ENCODE results near the gene STT3B.

Gene STT3B

GRCh38 chr3:31521468-31521867, 11.3 kb upstream of the STT3B start:
- no peak for DNase-seq (ENCODE audit: low read depth in 2 of 2)

- no peak for DNase-seq (ENCODE audit: low read depth in 2 of 2)
Observed at GRCh38 chr3:31522152-31522551, 10.6 kb upstream of the STT3B start.

- no peak for DNase-seq (ENCODE audit: low read depth in 2 of 2)
Observed at GRCh38 chr3:31523543-31523942, 9.2 kb upstream of the STT3B start.

GRCh38 chr3:31525532-31525931, 7.2 kb upstream of the STT3B start:
- no peak for DNase-seq (ENCODE audit: low read depth in 2 of 2)

GRCh38 chr3:31529421-31529820, 3.3 kb upstream of the STT3B start:
- no peak for DNase-seq (ENCODE audit: low read depth in 2 of 2)

GRCh38 chr3:31530039-31530959, 2.4 kb upstream of the STT3B start:
- DNase-seq (ENCODE audit: low read depth in 2 of 2) = no peak

GRCh38 chr3:31530960-31531335, 1.8 kb upstream of the STT3B start:
- no peak for DNase-seq (ENCODE audit: low read depth in 2 of 2)

GRCh38 chr3:31531452-31531991, 1.2 kb upstream of the STT3B start:
- DNase-seq (ENCODE audit: low read depth in 2 of 2) = no peak

GRCh38 chr3:31531992-31532586, 636 bp upstream of the STT3B start:
- DNase-seq (ENCODE audit: low read depth in 2 of 2) = peak; percentile 96 to 98

GRCh38 chr3:31533169-31534064, 692 bp downstream of the STT3B start:
- peak; percentile 12 to 39 for DNase-seq (ENCODE audit: low read depth in 2 of 2)

- DNase-seq (ENCODE audit: low read depth in 2 of 2) = no peak
Observed at GRCh38 chr3:31534065-31534425, 1.3 kb downstream of the STT3B start.

GRCh38 chr3:31536497-31536896, 3.8 kb downstream of the STT3B start:
- DNase-seq (ENCODE audit: low read depth in 2 of 2) = no peak

- DNase-seq (ENCODE audit: low read depth in 2 of 2) = no peak
Observed at GRCh38 chr3:31538801-31539200, 6.1 kb downstream of the STT3B start.

- no peak for DNase-seq (ENCODE audit: low read depth in 2 of 2)
Observed at GRCh38 chr3:31539275-31539674, 6.5 kb downstream of the STT3B start.

GRCh38 chr3:31541089-31541488, 8.4 kb downstream of the STT3B start:
- no peak for DNase-seq (ENCODE audit: low read depth in 2 of 2)

GRCh38 chr3:31542246-31542645, 9.5 kb downstream of the STT3B start:
- DNase-seq (ENCODE audit: low read depth in 2 of 2) = no peak

GRCh38 chr3:31543375-31543774, 10.7 kb downstream of the STT3B start:
- no peak for DNase-seq (ENCODE audit: low read depth in 2 of 2)

GRCh38 chr3:31544634-31545033, 11.9 kb downstream of the STT3B start:
- DNase-seq (ENCODE audit: low read depth in 2 of 2) = no peak

- DNase-seq (ENCODE audit: low read depth in 2 of 2) = no peak
Observed at GRCh38 chr3:31546162-31546561, 13.4 kb downstream of the STT3B start.

- DNase-seq (ENCODE audit: low read depth in 2 of 2) = no peak
Observed at GRCh38 chr3:31546725-31547124, 14.0 kb downstream of the STT3B start.

- DNase-seq (ENCODE audit: low read depth in 2 of 2) = no peak
Observed at GRCh38 chr3:31550452-31551251, 17.9 kb downstream of the STT3B start.
